GM21825 (cell line): Measurements from ENCODE around the gene EMILIN3.

Experiments used
- ATAC-seq: cut with Tn5 transposase; IDR thresholded peaks from one replicate; pipeline ENCODE4 v1.9.1; 2021; ENCODE audit warnings: mild to moderate bottlenecking, moderate library complexity; ENCODE audit not compliant: unreplicated experiment

Gene EMILIN3

GRCh38 chr20:41364967-41365765 lies 1.5 kb downstream of the EMILIN3 start:
- ATAC-seq = no peak

- ATAC-seq = no peak
Measured at GRCh38 chr20:41364236-41364855, 2.3 kb downstream of the EMILIN3 start.

- no peak for ATAC-seq
Measured at GRCh38 chr20:41363601-41364000, 3.0 kb downstream of the EMILIN3 start.

- no peak for ATAC-seq
Measured at GRCh38 chr20:41362748-41363140, 3.9 kb downstream of the EMILIN3 start.

DNA sequence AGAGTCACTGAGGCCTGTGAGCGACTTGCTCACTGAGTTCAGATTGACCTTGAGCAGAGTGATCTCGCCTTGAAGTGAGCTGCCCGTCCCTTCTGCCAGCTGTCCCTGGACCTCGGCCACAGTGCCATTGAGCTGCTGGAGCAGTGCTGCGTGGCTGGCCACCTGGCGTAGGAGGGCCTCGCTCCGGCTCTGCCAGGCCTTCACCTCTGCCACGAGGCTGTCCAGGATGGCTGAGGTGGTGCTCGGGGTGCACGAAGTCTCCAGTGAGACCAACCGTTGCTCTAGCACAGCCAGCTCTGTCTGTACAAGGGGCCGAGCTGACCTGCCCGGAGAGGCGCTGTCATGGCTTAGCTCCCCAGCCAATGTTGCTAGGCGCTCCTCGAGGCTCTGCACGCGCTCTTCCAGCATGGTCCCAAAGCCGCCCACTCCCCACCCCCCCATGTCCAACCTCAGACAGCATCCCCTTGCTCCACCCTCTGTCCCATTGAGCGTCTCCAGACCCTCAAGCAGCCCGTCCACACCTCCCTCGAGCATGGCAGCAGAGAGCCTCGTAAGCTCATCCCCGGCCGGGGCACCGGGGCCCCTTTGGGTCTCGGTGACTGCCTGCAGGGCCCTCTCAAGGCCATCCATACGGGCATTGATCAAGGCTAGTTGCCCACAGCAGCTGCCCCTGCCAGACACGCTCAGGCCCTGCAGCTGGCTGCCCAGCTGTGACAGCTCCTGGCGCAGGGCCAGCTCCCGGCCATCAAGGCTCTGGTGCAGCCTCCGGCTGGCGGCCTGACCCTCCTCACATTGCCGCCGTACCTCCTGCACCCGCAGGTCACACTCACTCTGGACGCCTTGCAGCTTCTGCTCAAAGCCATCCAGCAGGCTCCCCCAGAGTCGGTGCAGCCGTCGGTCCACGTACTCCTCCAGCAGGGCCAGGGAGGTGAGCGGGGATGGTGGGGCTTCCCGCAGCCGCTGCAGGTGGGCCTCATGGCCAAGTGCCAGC lies 4.6 kb downstream of the EMILIN3 start:
- no peak for ATAC-seq

DNA sequence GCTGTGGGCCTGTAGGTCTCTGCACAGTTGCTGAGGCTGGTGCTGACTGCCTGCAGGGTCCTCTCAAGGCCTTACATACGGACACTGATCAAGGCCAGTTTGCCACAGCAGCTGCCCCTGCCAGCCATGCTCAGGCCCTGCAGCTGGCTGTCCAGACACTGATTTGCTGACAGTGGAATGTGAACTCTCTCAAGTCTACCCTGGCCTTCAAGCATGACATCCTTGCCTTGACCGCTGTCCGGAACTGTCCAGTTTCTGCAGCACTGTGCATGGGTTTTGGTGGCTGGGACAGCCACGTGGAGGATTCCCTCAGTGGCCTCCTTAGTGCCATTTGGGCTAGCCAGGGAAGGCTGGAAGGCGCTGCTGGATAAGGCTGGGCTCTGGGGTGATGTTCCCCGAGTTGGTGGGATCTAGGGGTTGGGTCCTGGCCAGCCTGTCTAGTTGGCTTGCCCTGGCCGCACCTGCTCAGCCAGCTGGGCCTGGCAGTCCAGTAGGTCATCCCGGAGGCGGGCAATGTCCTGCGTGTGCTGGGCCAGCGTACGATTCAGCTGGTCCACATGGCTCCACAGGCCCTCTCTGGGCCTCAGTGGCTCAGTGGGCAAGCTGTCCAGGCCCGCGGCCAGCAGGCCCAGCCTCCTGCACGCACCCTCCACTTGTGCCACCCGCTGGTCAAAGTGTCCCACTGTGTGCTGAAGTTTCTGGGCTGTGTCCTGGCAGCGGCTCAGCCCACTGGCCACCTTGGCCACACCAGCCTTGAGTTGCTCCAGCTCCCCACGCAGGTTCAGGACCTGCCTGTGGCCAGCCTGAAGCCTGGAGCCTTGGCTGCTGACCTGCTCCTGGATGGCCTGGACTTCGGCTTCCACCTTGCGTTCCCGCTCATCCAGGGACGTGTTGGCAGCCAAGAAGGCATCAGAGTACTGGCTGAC lies 5.5 kb downstream of the EMILIN3 start:
- no peak for ATAC-seq

DNA sequence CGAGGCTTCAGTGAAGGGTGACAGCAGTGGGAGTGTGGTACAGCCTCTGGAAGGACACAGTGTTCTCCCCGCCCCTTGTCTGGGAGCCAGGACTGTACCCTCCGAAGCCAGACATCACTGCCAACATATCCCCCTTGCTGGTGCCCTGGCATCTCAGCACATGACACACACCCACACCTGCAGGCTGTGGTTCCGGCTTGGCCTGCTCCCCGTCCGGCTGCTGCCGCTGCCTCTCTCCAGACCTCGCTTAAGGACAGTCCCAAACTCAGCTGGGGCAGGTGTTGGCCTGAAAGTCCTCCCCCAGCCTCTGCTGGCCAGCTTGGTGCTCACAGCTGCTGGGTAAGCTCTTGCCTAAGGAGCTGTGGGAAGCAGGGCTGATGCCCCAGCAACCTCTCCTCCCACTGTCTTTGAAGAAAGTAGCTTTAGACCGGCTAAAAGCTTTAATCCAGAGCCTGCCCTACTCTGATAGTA lies 7.0 kb downstream of the EMILIN3 start:
- ATAC-seq = no peak

DNA sequence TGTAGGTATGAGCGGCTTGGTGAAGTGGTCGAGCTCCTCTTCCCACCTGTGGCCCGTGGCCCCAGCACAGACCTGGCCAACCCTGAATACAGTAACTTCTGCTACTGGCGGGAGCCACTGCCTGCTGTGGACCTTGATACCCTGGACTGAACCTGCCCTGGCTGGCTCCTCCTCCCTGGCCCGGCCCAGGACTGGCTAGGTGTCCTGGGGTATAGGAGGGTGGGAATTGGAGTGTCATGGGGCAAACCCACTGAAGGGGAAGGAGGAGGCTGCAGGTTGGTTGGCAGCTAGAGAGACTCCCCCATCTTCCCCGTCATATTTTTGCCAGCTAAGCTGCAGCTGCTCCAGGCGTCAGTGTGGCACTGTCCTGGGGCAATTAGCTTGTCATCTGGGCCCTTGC lies 7.9 kb downstream of the EMILIN3 start:
- no peak for ATAC-seq

GRCh38 chr20:41358230-41358629 lies 8.4 kb downstream of the EMILIN3 start:
- no peak for ATAC-seq

DNA sequence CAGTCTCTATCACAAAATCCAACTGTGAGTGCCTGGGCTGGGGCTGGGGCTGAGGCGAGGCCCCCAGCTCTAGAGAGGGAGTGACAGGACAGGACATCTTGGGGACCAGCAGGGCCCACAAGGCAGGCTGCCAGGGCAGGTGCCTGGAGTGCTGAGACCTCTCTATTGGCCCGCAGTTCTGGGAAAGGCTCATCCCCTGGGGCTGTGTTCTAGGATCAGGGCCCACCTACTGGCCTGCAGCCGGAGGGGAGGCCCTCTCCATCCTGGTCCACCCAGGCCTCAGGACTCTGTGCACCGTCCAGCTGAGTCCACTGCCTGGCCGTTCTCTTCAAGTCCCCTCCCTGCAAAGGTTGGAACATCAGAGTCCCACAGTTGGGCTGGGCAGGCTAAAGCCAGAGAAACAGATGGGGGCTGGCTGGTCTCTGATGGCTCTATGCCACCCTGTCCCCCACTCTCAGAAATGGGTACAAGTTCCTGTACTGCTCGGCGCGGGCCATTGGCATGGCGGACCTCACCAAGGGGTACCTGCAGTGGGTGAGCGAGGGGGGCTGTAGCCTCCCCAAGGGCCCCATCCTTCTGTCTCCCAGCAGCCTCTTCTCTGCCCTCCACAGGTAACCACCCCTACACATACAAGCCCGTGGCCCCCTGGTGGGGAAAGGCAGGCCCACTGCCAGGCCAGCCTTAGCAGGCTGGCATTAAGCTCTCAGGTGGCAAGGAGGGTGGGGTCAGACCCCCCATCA lies 9.0 kb downstream of the EMILIN3 start:
- no peak for ATAC-seq

DNA sequence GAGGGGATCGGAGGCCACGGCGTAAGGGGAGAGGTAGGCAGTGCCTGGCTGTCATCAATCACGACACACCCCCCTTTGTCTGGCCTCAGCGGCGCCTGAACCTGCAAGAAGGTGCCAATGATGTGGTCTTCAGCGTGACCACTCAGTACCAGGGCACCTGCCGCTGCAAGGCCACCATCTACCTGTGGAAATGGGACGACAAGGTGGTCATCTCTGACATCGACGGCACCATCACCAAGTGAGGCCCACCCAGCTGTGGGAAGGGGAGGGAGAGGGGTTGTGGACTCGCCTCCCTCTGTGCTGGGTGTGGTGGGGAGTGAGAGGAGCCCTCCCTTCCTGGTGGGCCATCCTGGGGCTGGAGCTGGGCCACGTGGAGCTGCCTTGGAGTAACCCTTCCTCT lies 9.7 kb downstream of the EMILIN3 start:
- ATAC-seq = no peak

GRCh38 chr20:41355598-41356203 lies 10.9 kb downstream of the EMILIN3 start:
- ATAC-seq = no peak

GRCh38 chr20:41355192-41355591 lies 11.4 kb downstream of the EMILIN3 start:
- ATAC-seq = no peak

- no peak for ATAC-seq
Measured at GRCh38 chr20:41353530-41353929, 13.1 kb downstream of the EMILIN3 start.

DNA sequence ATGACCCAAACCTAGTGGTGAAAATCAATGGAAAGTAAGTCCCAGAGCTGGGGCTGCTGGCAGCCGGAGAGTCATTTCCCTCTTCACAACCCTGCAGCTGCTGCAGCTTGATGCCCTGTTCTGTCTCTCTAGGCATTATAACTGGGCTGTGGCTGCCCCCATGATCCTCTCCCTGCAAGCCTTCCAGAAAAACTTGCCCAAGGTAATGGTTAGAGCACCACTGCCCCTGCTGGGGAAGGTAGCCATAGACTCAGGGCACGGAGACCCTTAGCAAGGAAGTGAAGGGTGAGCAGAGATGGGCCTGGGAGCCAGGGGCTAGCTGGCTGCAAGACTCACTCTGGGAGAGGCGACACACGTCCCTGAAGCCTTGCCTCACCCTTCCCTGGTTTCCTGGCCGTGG lies 14.0 kb downstream of the EMILIN3 start:
- ATAC-seq = no peak

DNA sequence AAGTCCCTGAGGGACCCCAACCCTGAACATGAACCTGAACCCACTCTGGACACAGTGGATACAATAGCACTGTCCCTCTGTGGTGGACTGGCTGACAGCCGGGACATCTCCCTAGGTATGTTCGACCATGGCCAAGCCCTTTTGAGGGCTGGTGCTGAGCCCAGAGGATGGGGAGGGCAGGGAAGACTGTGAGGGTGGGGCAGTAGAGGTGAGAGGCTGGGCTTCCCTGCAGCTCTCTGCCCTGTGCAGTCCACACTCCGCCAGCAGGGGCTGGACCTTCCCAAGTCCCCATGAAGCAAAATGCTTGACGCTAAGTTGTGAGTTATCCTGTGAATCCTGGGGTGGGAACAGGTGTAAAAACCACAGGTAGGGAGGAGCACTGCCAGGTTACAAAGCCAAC lies 14.5 kb downstream of the EMILIN3 start:
- ATAC-seq = no peak

- no peak for ATAC-seq
Measured at GRCh38 chr20:41350408-41350962, 16.1 kb downstream of the EMILIN3 start.

- no peak for ATAC-seq
Measured at GRCh38 chr20:41349943-41350342, 16.7 kb downstream of the EMILIN3 start.

DNA sequence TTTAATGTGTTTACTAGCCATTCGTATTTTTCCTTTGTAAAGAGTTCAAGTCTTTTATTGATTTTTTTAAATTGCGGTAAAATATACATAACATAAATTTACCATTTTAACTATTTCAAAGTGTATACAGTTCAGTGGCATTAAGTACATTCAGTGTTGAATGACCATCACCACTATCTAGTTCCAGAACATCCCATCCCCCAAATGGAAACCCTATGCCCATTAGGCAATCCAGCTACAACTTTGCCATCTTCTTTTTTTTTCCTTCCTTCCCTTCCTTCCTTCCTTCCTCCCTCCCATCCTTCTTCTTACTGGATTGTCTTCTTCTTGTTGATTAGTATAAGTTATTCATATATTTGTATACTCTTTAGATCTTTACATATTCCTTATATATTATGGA lies 17.4 kb downstream of the EMILIN3 start:
- no peak for ATAC-seq
